T-helper 1 cell treated with Interleukin-12 subunit alpha and Interleukin-12 subunit beta and Interleukin-4 antibody, amounts not matched to agents 30 μg/mL and 1 μg/mL, for 36 hours (primary cell): ENCODE data around the gene SPAST.
A peak's percentile ranks its signal among the peaks of the same experiment; 100 is the strongest.
"Not testable (repeated sequence)": the region's sequence is repeated elsewhere in the genome, so short reads cannot be mapped to it uniquely, and the experiment has no call there.

ENCODE experiments used
- H3K27ac Mint-ChIP-seq: one replicate; pipeline ENCODE4 v1.8.0; 2021; ENCODE audit warnings: mild to moderate bottlenecking, mixed read lengths
- H3K27me3 Mint-ChIP-seq: one replicate; pipeline ENCODE4 v1.8.0; 2021; ENCODE audit warnings: low read depth, mixed read lengths
- H3K36me3 Mint-ChIP-seq: one replicate; pipeline ENCODE4 v1.8.0; 2021; ENCODE audit warnings: low read depth, mixed read lengths
- H3K4me1 Mint-ChIP-seq: one replicate; pipeline ENCODE4 v1.8.0; 2021; ENCODE audit warnings: low read depth, mixed read lengths
- H3K4me3 Mint-ChIP-seq: one replicate; pipeline ENCODE4 v1.8.0; 2021; ENCODE audit warnings: mild to moderate bottlenecking, moderate library complexity, mixed read lengths
- H3K9me3 Mint-ChIP-seq: one replicate; pipeline ENCODE4 v1.8.0; 2021; ENCODE audit warnings: mixed read lengths

Gene SPAST

DNA sequence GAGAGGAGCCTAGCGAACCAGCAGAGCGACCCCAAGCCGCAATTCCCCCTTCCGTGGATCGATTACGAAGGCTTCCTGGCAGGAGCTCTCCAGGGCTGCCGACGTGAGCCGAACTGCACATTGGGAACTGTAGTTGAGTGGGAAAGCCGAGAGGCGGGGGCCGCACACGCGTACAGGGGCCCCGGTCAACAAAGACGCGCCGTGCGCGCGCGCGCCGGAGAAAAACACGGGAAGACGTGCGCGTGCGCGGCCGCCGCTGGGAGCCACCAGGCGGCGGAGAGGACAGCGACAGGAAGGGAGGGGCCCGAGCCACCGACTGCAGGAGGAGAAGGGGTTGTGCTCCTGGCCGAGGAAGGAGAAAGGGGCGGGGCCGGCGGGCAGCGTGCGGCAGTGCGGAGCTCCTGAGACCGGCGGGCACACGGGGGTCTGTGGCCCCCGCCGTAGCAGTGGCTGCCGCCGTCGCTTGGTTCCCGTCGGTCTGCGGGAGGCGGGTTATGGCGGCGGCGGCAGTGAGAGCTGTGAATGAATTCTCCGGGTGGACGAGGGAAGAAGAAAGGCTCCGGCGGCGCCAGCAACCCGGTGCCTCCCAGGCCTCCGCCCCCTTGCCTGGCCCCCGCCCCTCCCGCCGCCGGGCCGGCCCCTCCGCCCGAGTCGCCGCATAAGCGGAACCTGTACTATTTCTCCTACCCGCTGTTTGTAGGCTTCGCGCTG is at the start of gene SPAST:
Gene SPAST, plus strand, starts transcription at position 247 of the 711 bp plus-strand sequence. Its CDS starts 276 bp downstream, at position 523.
- Mint-ChIP-seq H3K4me3 (peak within 1 kb of the TSS; percentile 97), H3K36me3 (peaks cover 5% of the 10 kb centered on the region), H3K27me3 (no peaks in the 10 kb centered on the region), H3K27ac (peak within 1 kb of the TSS; percentile 89), H3K4me1 (peaks cover 19% of the 10 kb centered on the region), H3K9me3 (no peaks in the 10 kb centered on the region)

GRCh38 chr2:32018789-32019482 is 44.4 kb upstream of the SPAST start:
- H3K9me3 Mint-ChIP-seq, H3K4me1 Mint-ChIP-seq, H3K4me3 Mint-ChIP-seq, H3K36me3 Mint-ChIP-seq, H3K27ac Mint-ChIP-seq, H3K27me3 Mint-ChIP-seq: not testable (repeated sequence)

GRCh38 chr2:32034198-32034887 is 29.0 kb upstream of the SPAST start:
- H3K27me3 Mint-ChIP-seq, H3K4me3 Mint-ChIP-seq: not testable (repeated sequence)

GRCh38 chr2:32039447-32040219 is 23.7 kb upstream of the SPAST start, which contains the start of gene DPY30:
TSS of gene DPY30 (minus strand) at chr2:32039805. CDS start at chr2:32039456, 349 bp downstream.
- no peaks in the 10 kb centered on the region for H3K9me3 Mint-ChIP-seq
- H3K4me1 Mint-ChIP-seq: peaks cover 17% of the 10 kb centered on the region
- H3K36me3 Mint-ChIP-seq: no peaks in the 10 kb centered on the region
- H3K27me3 Mint-ChIP-seq: no peaks in the 10 kb centered on the region
- peak within 1 kb of the TSS; percentile 84 for H3K27ac Mint-ChIP-seq
- H3K4me3 Mint-ChIP-seq: peak within 1 kb of the TSS; percentile 86

More at GRCh38 chr2:32034198-32034887, 29.0 kb upstream of the SPAST start:
- H3K27ac Mint-ChIP-seq, H3K9me3 Mint-ChIP-seq: not testable (repeated sequence)
- peaks cover 18% of the 10 kb centered on the region for H3K4me1 Mint-ChIP-seq
- peaks cover 12% of the 10 kb centered on the region for H3K36me3 Mint-ChIP-seq

- Mint-ChIP-seq H3K27me3 (no peaks in the 10 kb centered on the region), H3K36me3 (no peaks in the 10 kb centered on the region), H3K9me3 (no peaks in the 10 kb centered on the region), H3K4me3 (no peak overlapping the region), H3K4me1 (peaks cover 14% of the 10 kb centered on the region), H3K27ac (no peak overlapping the region)
Measured at GRCh38 chr2:32043561-32043960, 19.8 kb upstream of the SPAST start.

DNA sequence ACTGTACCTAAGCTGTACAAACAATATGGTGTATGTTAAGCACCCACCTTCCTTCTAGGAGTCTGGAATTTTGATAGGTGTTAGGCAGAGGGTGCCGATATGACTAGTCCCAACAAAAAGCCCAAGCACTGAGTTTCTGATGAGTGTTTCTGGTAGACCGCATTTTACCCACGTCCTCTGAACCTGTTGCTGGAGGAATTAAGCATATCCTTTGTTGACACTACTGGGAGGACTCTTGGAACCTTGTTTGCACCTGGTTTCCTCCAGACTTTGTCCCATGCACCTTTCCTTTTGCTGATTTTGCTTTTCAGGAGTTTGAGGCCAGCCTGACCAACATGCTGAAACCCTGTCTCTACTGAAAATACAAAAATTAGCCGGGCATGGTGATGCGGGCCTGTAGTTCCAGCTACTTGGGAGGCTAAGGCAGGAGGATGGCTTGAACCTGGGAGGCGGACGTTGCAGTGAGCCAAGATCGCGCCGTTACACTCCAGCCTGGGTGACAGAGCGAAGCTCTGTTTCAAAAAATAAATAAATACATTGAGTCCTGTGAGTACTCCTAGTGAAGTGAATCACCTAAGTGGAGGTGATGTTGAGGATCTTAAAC is 11.4 kb upstream of the SPAST start:
- no peaks in the 10 kb centered on the region for H3K36me3 Mint-ChIP-seq
- no peaks in the 10 kb centered on the region for H3K27me3 Mint-ChIP-seq
- no peaks in the 10 kb centered on the region for H3K4me1 Mint-ChIP-seq
- no peak overlapping the region for H3K4me3 Mint-ChIP-seq
- no peaks in the 10 kb centered on the region for H3K9me3 Mint-ChIP-seq
- no peak overlapping the region for H3K27ac Mint-ChIP-seq

DNA sequence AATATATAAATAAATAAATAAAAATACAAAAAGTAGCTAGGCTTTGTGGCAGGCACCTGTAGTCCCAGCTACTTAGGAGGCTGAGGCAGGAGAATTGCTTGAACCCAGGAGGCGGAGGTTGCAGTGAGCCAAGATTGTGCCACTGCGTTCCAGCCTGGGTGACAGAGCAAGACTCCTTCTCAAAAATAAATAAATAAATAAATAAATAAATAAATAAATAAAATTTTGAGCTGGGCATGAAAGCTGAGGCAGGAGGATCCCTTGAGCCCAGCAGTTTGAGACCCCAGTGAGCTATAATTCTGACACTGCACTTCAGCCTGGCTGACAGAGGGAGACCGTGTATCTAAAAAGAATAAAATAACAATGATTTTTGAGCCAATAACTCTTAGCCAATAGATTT is 8.8 kb upstream of the SPAST start:
- not testable (repeated sequence) for H3K4me3 Mint-ChIP-seq, H3K27ac Mint-ChIP-seq, H3K4me1 Mint-ChIP-seq, H3K27me3 Mint-ChIP-seq, H3K9me3 Mint-ChIP-seq, H3K36me3 Mint-ChIP-seq

GRCh38 chr2:32058130-32058529 is 5.2 kb upstream of the SPAST start:
- Mint-ChIP-seq H3K27ac (no peak overlapping the region), H3K4me3 (no peak overlapping the region)

DNA sequence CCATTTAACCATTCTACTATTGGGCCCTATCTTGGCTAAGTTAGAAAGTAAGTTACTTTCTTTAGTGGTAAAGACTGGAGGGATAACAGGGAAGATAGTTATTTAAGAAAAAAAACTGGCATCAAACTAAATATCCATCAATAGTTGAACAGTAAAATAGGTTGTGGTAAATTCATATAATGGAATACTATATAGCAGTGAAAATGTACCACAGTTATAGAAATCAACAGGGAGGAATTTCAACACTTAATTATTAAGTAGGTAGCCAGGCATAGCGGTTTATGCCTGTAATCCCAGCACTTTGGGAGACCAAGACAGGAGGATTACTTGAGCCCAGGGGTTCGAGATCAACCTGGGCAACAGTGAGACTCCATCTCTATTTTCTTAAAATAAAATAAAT is 3.1 kb upstream of the SPAST start:
- Mint-ChIP-seq H3K4me3 (no peak overlapping the region), H3K9me3 (no peaks in the 10 kb centered on the region), H3K27ac (no peak overlapping the region), H3K4me1 (peaks cover 15% of the 10 kb centered on the region), H3K36me3 (no peaks in the 10 kb centered on the region), H3K27me3 (no peaks in the 10 kb centered on the region)

More at GRCh38 chr2:32058130-32058529, 5.2 kb upstream of the SPAST start:
- H3K9me3 Mint-ChIP-seq: no peaks in the 10 kb centered on the region
- peaks cover 7% of the 10 kb centered on the region for H3K4me1 Mint-ChIP-seq
- no peaks in the 10 kb centered on the region for H3K36me3 Mint-ChIP-seq
- H3K27me3 Mint-ChIP-seq: no peaks in the 10 kb centered on the region

- peaks cover 19% of the 10 kb centered on the region for H3K4me1 Mint-ChIP-seq
- peaks cover 5% of the 10 kb centered on the region for H3K36me3 Mint-ChIP-seq
- H3K4me3 Mint-ChIP-seq: peak overlapping the region; percentile 61
- no peak overlapping the region for H3K27ac Mint-ChIP-seq
- no peaks in the 10 kb centered on the region for H3K9me3 Mint-ChIP-seq
- no peaks in the 10 kb centered on the region for H3K27me3 Mint-ChIP-seq
Measured at GRCh38 chr2:32061430-32061829, 1.9 kb upstream of the SPAST start.

GRCh38 chr2:32061973-32062861 is 1.1 kb upstream of the SPAST start:
- Mint-ChIP-seq H3K4me3 (peak overlapping the region; percentile 97), H3K4me1 (peaks cover 19% of the 10 kb centered on the region), H3K27me3 (no peaks in the 10 kb centered on the region), H3K27ac (no peak overlapping the region), H3K36me3 (peaks cover 5% of the 10 kb centered on the region), H3K9me3 (no peaks in the 10 kb centered on the region)

DNA sequence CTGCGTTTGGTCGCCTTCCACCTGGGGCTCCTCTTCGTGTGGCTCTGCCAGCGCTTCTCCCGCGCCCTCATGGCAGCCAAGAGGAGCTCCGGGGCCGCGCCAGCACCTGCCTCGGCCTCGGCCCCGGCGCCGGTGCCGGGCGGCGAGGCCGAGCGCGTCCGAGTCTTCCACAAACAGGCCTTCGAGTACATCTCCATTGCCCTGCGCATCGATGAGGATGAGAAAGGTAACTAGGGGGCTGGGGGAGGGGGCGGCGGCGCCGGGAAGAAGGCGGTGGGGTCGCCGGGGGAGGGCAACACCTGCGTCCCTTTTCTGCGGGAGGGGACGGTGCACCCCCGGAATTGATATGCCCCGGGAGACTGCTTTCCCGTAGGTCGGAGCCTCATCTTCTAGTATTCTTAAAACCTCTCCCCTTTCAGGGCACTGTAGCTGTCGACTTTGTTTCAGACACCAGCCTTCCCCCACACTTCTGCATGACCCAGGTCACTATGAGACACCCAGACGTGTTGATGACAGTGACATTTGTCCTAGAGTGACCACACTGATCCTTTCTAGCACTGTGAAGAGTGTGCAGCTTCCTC is 755 bp downstream of the SPAST start:
- Mint-ChIP-seq H3K4me1 (peaks cover 20% of the 10 kb centered on the region), H3K4me3 (peak overlapping the region; percentile 97), H3K27me3 (no peaks in the 10 kb centered on the region), H3K36me3 (peaks cover 6% of the 10 kb centered on the region), H3K9me3 (no peaks in the 10 kb centered on the region), H3K27ac (peak overlapping the region; percentile 89)

- Mint-ChIP-seq H3K36me3 (peaks cover 7% of the 10 kb centered on the region), H3K27ac (peak overlapping the region; percentile 76), H3K9me3 (no peaks in the 10 kb centered on the region), H3K27me3 (no peaks in the 10 kb centered on the region), H3K4me1 (peaks cover 22% of the 10 kb centered on the region), H3K4me3 (peak overlapping the region; percentile 97)
Measured at GRCh38 chr2:32064713-32065112, 1.4 kb downstream of the SPAST start.
